ENCODE data around the gene DRC3.

DNA sequence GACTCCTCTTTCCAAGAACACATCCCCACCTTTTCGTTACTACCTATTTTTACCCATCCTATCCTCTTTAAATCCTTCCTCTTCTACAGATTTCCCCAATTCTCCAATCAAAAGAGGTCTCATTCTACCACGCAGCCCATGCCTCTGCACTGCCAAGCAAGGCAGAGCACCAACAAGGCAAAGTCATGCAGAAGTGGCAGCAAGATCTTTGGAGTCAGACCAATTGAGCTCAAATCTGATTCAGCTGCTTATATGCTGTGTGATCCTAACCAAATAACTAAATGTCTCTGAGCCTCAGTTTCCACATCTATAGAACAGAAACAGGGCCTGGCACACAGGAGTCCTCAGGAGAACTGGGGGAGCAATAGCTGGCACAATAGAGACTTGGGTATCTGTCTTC, 41.5 kb upstream of the DRC3 start:
- TF ChIP-seq GATA2 (IDR thresholded peaks at IDR 0.05; ENCODE audit: insufficient read depth, insufficient read length, low read depth, low read length) (no peak), POLR2AphosphoS5 (IDR thresholded peaks at IDR 0.05; ENCODE audit: insufficient read depth, low read depth, low read length) (no peak), POLR2A (IDR thresholded peaks at IDR 0.05; ENCODE audit: low read depth, low read length) (no peak), EZH2 (IDR thresholded peaks at IDR 0.05; ENCODE audit: borderline replicate concordance, low read depth, low read length, severe bottlenecking) (no peak), MYC (IDR thresholded peaks at IDR 0.05; ENCODE audit: low read depth, low read length) (no peak)
- TF ChIP-seq, protein P1, sequence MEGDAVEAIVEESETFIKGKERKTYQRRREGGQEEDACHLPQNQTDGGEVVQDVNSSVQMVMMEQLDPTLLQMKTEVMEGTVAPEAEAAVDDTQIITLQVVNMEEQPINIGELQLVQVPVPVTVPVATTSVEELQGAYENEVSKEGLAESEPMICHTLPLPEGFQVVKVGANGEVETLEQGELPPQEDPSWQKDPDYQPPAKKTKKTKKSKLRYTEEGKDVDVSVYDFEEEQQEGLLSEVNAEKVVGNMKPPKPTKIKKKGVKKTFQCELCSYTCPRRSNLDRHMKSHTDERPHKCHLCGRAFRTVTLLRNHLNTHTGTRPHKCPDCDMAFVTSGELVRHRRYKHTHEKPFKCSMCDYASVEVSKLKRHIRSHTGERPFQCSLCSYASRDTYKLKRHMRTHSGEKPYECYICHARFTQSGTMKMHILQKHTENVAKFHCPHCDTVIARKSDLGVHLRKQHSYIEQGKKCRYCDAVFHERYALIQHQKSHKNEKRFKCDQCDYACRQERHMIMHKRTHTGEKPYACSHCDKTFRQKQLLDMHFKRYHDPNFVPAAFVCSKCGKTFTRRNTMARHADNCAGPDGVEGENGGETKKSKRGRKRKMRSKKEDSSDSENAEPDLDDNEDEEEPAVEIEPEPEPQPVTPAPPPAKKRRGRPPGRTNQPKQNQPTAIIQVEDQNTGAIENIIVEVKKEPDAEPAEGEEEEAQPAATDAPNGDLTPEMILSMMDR (IDR thresholded peaks at IDR 0.05; ENCODE audit: extremely low read depth in 1 of 2, insufficient read depth in 1 of 2, low read depth in 1 of 2, low read length in 2 of 2), result no peak
- TF ChIP-seq, protein P2, sequence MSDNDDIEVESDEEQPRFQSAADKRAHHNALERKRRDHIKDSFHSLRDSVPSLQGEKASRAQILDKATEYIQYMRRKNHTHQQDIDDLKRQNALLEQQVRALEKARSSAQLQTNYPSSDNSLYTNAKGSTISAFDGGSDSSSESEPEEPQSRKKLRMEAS (IDR thresholded peaks at IDR 0.05; ENCODE audit: insufficient read depth, insufficient read length), result no peak
